ENCODE results near the gene CLCN3. TPM values are rescaled to one million over a fixed set of nuclear protein-coding genes. Genes with fewer than 3 reads are reported as not detected.
"Not testable (repeated sequence)": the region's sequence is repeated elsewhere in the genome, so short reads cannot be mapped to it uniquely, and the experiment has no call there.

CLCN3 gene
- total RNA-seq, 2 donors from 2014 or later = 38.7 to 42.5 TPM

- intact Hi-C loops (cut with DNase I) = no loop called here
- no peak for ATAC-seq
- no peak for DNase-seq
Observed at GRCh38 chr4:169668069-169668721, 47.8 kb downstream of the CLCN3 start.

GRCh38 chr4:169675825-169676224 is 55.4 kb downstream of the CLCN3 start:
- DNase-seq = no peak
- intact Hi-C loops (cut with DNase I) = no loop called here
- no peak for ATAC-seq

GRCh38 chr4:169677150-169677748 is 56.9 kb downstream of the CLCN3 start:
- intact Hi-C loops (cut with DNase I) = no loop called here
- no peak for ATAC-seq

GRCh38 chr4:169678486-169678885 is 58.1 kb downstream of the CLCN3 start:
- intact Hi-C loops (cut with DNase I); ATAC-seq; DNase-seq: not testable (repeated sequence)

More at GRCh38 chr4:169677150-169677748, 56.9 kb downstream of the CLCN3 start:
- no peak for DNase-seq

GRCh38 chr4:169678951-169679591 is 58.7 kb downstream of the CLCN3 start:
- intact Hi-C loops (cut with DNase I); DNase-seq; ATAC-seq: not testable (repeated sequence)

GRCh38 chr4:169682372-169683047 is 62.1 kb downstream of the CLCN3 start:
- ATAC-seq (no peak), DNase-seq (no peak)
- intact Hi-C loops (cut with DNase I) = no loop called here

- intact Hi-C loops (cut with DNase I) = no loop called here
- DNase-seq (no peak), ATAC-seq (no peak)
Observed at GRCh38 chr4:169689681-169690080, 69.3 kb downstream of the CLCN3 start.

- intact Hi-C loops (cut with DNase I) = no loop called here
- no peak for ATAC-seq
- DNase-seq = no peak
Observed at GRCh38 chr4:169690787-169691186, 70.4 kb downstream of the CLCN3 start.

GRCh38 chr4:169698331-169698730 is 78.0 kb downstream of the CLCN3 start:
- DNase-seq = no peak
- intact Hi-C loops (cut with DNase I) = no loop called here
- no peak for ATAC-seq

GRCh38 chr4:169707958-169708643 is 87.7 kb downstream of the CLCN3 start:
- intact Hi-C loops (cut with DNase I) = loop anchor here (5.0 to 10.0 kb wide), 2 partner anchors 91 to 93 kb away; partner anchors contain the start of gene NEK1 (in 1 of the 2)
- ATAC-seq (peak; percentile 44 to 75), DNase-seq (no peak)

- DNase-seq (no peak), ATAC-seq (no peak)
- intact Hi-C loops (cut with DNase I) = no loop called here
Observed at GRCh38 chr4:169715826-169716225, 95.4 kb downstream of the CLCN3 start.

- ATAC-seq (no peak), DNase-seq (no peak)
- intact Hi-C loops (cut with DNase I) = no loop called here
Observed at GRCh38 chr4:169716677-169717076, 96.3 kb downstream of the CLCN3 start.

- DNase-seq (no peak), ATAC-seq (no peak)
- intact Hi-C loops (cut with DNase I) = no loop called here
Observed at GRCh38 chr4:169720529-169720928, 100.2 kb downstream of the CLCN3 start.

GRCh38 chr4:169723207-169723965 is 103.0 kb downstream of the CLCN3 start:
- intact Hi-C loops (cut with DNase I) = no loop called here
- DNase-seq (no peak), ATAC-seq (no peak)

GRCh38 chr4:169724260-169724659 is 103.9 kb downstream of the CLCN3 start:
- ATAC-seq = no peak
- no peak for DNase-seq
- intact Hi-C loops (cut with DNase I) = no loop called here

- intact Hi-C loops (cut with DNase I) = no loop called here
- DNase-seq (no peak), ATAC-seq (no peak)
Observed at GRCh38 chr4:169727616-169728015, 107.2 kb downstream of the CLCN3 start.

- no peak for DNase-seq
- intact Hi-C loops (cut with DNase I) = no loop called here
- no peak for ATAC-seq
Observed at GRCh38 chr4:169730564-169730963, 110.2 kb downstream of the CLCN3 start.

- ATAC-seq; DNase-seq; intact Hi-C loops (cut with DNase I): not testable (repeated sequence)
Observed at GRCh38 chr4:169738604-169739003, 118.2 kb downstream of the CLCN3 start.

GRCh38 chr4:169741569-169741968 is 121.2 kb downstream of the CLCN3 start:
- ATAC-seq = no peak
- intact Hi-C loops (cut with DNase I) = no loop called here
- no peak for DNase-seq

Data from left cardiac atrium (tissue), 4 donors.